ENCODE data around the gene YBX2. TPM values are rescaled to one million over a fixed set of nuclear protein-coding genes. Genes with fewer than 3 reads are reported as not detected.
A peak's percentile ranks its signal among the peaks of the same experiment; 100 is the strongest.

The YBX2 gene
- total RNA-seq, 1 donor from 2014 or later: 0.33 TPM

GRCh38 chr17:7260151-7260550, 34.3 kb downstream of the YBX2 start:
- intact Hi-C loops (cut with micrococcal nuclease): no loop called here
- Mint-ChIP-seq H3K27me3 (peaks cover 26% of the 10 kb centered on the region), H3K27ac (no peak overlapping the region), H3K4me1 (peaks cover 22% of the 10 kb centered on the region), H3K36me3 (ENCODE audit: low read depth) (peaks cover 34% of the 10 kb centered on the region), H3K9me3 (no peaks in the 10 kb centered on the region), H3K4me3 (no peak overlapping the region)
- no peak for DNase-seq

- no peak for DNase-seq
- no peak overlapping the region for H3K27ac Mint-ChIP-seq
- H3K4me3 Mint-ChIP-seq: peak overlapping the region; percentile 12
- no peaks in the 10 kb centered on the region for H3K9me3 Mint-ChIP-seq
- intact Hi-C loops (cut with micrococcal nuclease): no loop called here
- peaks cover 40% of the 10 kb centered on the region for H3K36me3 Mint-ChIP-seq (ENCODE audit: low read depth)
- peaks cover 24% of the 10 kb centered on the region for H3K27me3 Mint-ChIP-seq
- H3K4me1 Mint-ChIP-seq: peaks cover 25% of the 10 kb centered on the region
Measured at GRCh38 chr17:7259555-7259889, 34.9 kb downstream of the YBX2 start.

- Mint-ChIP-seq H3K9me3 (no peaks in the 10 kb centered on the region), H3K4me3 (peak overlapping the region; percentile 12), H3K27ac (no peak overlapping the region), H3K36me3 (ENCODE audit: low read depth) (peaks cover 42% of the 10 kb centered on the region), H3K4me1 (peaks cover 25% of the 10 kb centered on the region), H3K27me3 (peaks cover 19% of the 10 kb centered on the region)
- DNase-seq: no peak
- intact Hi-C loops (cut with micrococcal nuclease): no loop called here
Measured at GRCh38 chr17:7258731-7259554, 35.5 kb downstream of the YBX2 start.

- Mint-ChIP-seq H3K27me3 (peaks cover 3% of the 10 kb centered on the region), H3K9me3 (no peaks in the 10 kb centered on the region), H3K27ac (peak overlapping the region; percentile 53), H3K4me3 (no peak overlapping the region), H3K4me1 (peaks cover 25% of the 10 kb centered on the region), H3K36me3 (ENCODE audit: low read depth) (peaks cover 51% of the 10 kb centered on the region)
- DNase-seq: no peak
- intact Hi-C loops (cut with micrococcal nuclease): no loop called here
Measured at GRCh38 chr17:7256766-7257456, 37.5 kb downstream of the YBX2 start.

GRCh38 chr17:7254511-7254910, 39.9 kb downstream of the YBX2 start:
- no peak for DNase-seq
- Mint-ChIP-seq H3K27ac (peak overlapping the region; percentile 59), H3K4me1 (peaks cover 35% of the 10 kb centered on the region), H3K9me3 (no peaks in the 10 kb centered on the region), H3K27me3 (no peaks in the 10 kb centered on the region), H3K4me3 (no peak overlapping the region), H3K36me3 (ENCODE audit: low read depth) (peaks cover 52% of the 10 kb centered on the region)
- intact Hi-C loops (cut with micrococcal nuclease): loop anchor here (5.0 kb wide), 2 partner anchors 308 to 433 kb away; partner anchors contain the start of genes SENP3, TP53 and WRAP53

GRCh38 chr17:7253082-7253481, 41.4 kb downstream of the YBX2 start:
- Mint-ChIP-seq H3K9me3 (no peaks in the 10 kb centered on the region), H3K4me1 (peaks cover 44% of the 10 kb centered on the region), H3K4me3 (peak overlapping the region; percentile 95), H3K27ac (peak overlapping the region; percentile 100), H3K36me3 (ENCODE audit: low read depth) (peaks cover 47% of the 10 kb centered on the region), H3K27me3 (no peaks in the 10 kb centered on the region)
- DNase-seq: no peak
- intact Hi-C loops (cut with micrococcal nuclease): loop anchor here (2.0 to 5.0 kb wide), 3 partner anchors 38 to 434 kb away; partner anchors contain the start of genes SENP3, TP53 and WRAP53

- H3K27ac Mint-ChIP-seq: peak within 1 kb of the TSS; percentile 100
- intact Hi-C loops (cut with micrococcal nuclease): loop anchor here (1.0 to 5.0 kb wide), 6 partner anchors 9 to 435 kb away; partner anchors contain the start of genes EIF5A, PHF23, SENP3 and TP53
- DNase-seq: peak; percentile 97
- no peaks in the 10 kb centered on the region for H3K27me3 Mint-ChIP-seq
- peak within 1 kb of the TSS; percentile 95 for H3K4me3 Mint-ChIP-seq
- H3K9me3 Mint-ChIP-seq: no peaks in the 10 kb centered on the region
- peaks cover 46% of the 10 kb centered on the region for H3K36me3 Mint-ChIP-seq (ENCODE audit: low read depth)
- peaks cover 45% of the 10 kb centered on the region for H3K4me1 Mint-ChIP-seq
Measured at GRCh38 chr17:7252176-7253043, 42.0 kb downstream of the YBX2 start, which contains the start of gene ELP5. Gene ELP5 (plus strand): TSS chr17:7252215. CDS start chr17:7252551, 336 bp downstream.

GRCh38 chr17:7251661-7252175, 42.7 kb downstream of the YBX2 start, which contains the start of gene CTDNEP1:
Gene CTDNEP1 (minus strand): TSS chr17:7251734. CDS start chr17:7251296, 438 bp downstream.
- intact Hi-C loops (cut with micrococcal nuclease): loop anchor here (1.0 to 5.0 kb wide), 6 partner anchors 8 to 436 kb away; partner anchors contain the start of genes EIF5A, PHF23, SENP3 and TP53
- DNase-seq: peak; percentile 100
- Mint-ChIP-seq H3K9me3 (no peaks in the 10 kb centered on the region), H3K36me3 (ENCODE audit: low read depth) (peaks cover 43% of the 10 kb centered on the region), H3K4me1 (peaks cover 46% of the 10 kb centered on the region), H3K27ac (peak within 1 kb of the TSS; percentile 100), H3K27me3 (no peaks in the 10 kb centered on the region), H3K4me3 (peak within 1 kb of the TSS; percentile 95)

GRCh38 chr17:7250695-7251627, 43.5 kb downstream of the YBX2 start:
- peaks cover 52% of the 10 kb centered on the region for H3K4me1 Mint-ChIP-seq
- no peaks in the 10 kb centered on the region for H3K9me3 Mint-ChIP-seq
- peak overlapping the region; percentile 100 for H3K27ac Mint-ChIP-seq
- peaks cover 45% of the 10 kb centered on the region for H3K36me3 Mint-ChIP-seq (ENCODE audit: low read depth)
- peak overlapping the region; percentile 95 for H3K4me3 Mint-ChIP-seq
- DNase-seq: peak; percentile 76
- H3K27me3 Mint-ChIP-seq: no peaks in the 10 kb centered on the region
- intact Hi-C loops (cut with micrococcal nuclease): loop anchor here (5.0 kb wide), 2 partner anchors 311 to 436 kb away; partner anchors contain the start of genes SENP3, TP53 and WRAP53

GRCh38 chr17:7249830-7250229, 44.6 kb downstream of the YBX2 start:
- Mint-ChIP-seq H3K36me3 (ENCODE audit: low read depth) (peaks cover 44% of the 10 kb centered on the region), H3K4me3 (peak overlapping the region; percentile 95), H3K27me3 (no peaks in the 10 kb centered on the region), H3K4me1 (peaks cover 52% of the 10 kb centered on the region), H3K9me3 (no peaks in the 10 kb centered on the region), H3K27ac (peak overlapping the region; percentile 95)
- intact Hi-C loops (cut with micrococcal nuclease): loop anchor here (5.0 kb wide), 2 partner anchors 312 to 437 kb away; partner anchors contain the start of genes SENP3, TP53 and WRAP53
- no peak for DNase-seq

- no peak for DNase-seq
- Mint-ChIP-seq H3K9me3 (no peaks in the 10 kb centered on the region), H3K27ac (peak overlapping the region; percentile 71), H3K4me3 (peak overlapping the region; percentile 95), H3K36me3 (ENCODE audit: low read depth) (peaks cover 45% of the 10 kb centered on the region), H3K27me3 (no peaks in the 10 kb centered on the region), H3K4me1 (peaks cover 50% of the 10 kb centered on the region)
- intact Hi-C loops (cut with micrococcal nuclease): no loop called here
Measured at GRCh38 chr17:7249214-7249613, 45.2 kb downstream of the YBX2 start.

GRCh38 chr17:7248796-7249195, 45.6 kb downstream of the YBX2 start:
- H3K27me3 Mint-ChIP-seq: no peaks in the 10 kb centered on the region
- H3K27ac Mint-ChIP-seq: no peak overlapping the region
- peak overlapping the region; percentile 95 for H3K4me3 Mint-ChIP-seq
- intact Hi-C loops (cut with micrococcal nuclease): no loop called here
- H3K4me1 Mint-ChIP-seq: peaks cover 47% of the 10 kb centered on the region
- no peaks in the 10 kb centered on the region for H3K9me3 Mint-ChIP-seq
- DNase-seq: no peak
- peaks cover 46% of the 10 kb centered on the region for H3K36me3 Mint-ChIP-seq (ENCODE audit: low read depth)
